Stomach (tissue), 9 donors: Measurements from ENCODE around the gene MINAR1. TPM values are rescaled to one million over a fixed set of nuclear protein-coding genes. Genes with fewer than 3 reads are reported as not detected.

Experiments
- DNase-seq, 2 donors: peaks; one replicate each; pipeline versions ENCODE4 v3.0.0 to v3.0.0-alpha.2; 2013 to 2019
- H3K27ac ChIP-seq, 5 donors: fragments of 200-600 bp in 4 of 5; sonication (generic) in 4 of 5; one replicate each; pipeline ENCODE4 v1.5.1; 2013 to 2019; ENCODE audit warnings: mild to moderate bottlenecking in 1 of 5, moderate library complexity in 1 of 5
- H3K27me3 ChIP-seq, 3 donors: fragments of 200-600 bp; sonication (generic); one replicate each; pipeline ENCODE4 v1.5.1; 2017 to 2019; ENCODE audit warnings: mixed run types in 1 of 3
- H3K36me3 ChIP-seq, 4 donors: fragments of 200-600 bp; sonication (generic); 1 replicate in 3 of 4; 2 replicates in 1 of 4; pipeline ENCODE4 v1.5.1; 2016 to 2019
- H3K4me1 ChIP-seq, 4 donors: fragments of 200-600 bp; sonication (generic); one replicate each; pipeline ENCODE4 v1.5.1; 2016 to 2019
- H3K4me3 ChIP-seq, 4 donors: fragments of 200-600 bp; sonication (generic) in 3 of 4; one replicate each; pipeline ENCODE4 v1.5.1; 2016 to 2019; ENCODE audit warnings: mild to moderate bottlenecking in 1 of 4
- H3K9me3 ChIP-seq, 4 donors: fragments of 200-600 bp; sonication (generic); one replicate each; pipeline ENCODE4 v1.5.1; 2016 to 2019
- CTCF ChIP-seq, 7 experiments: fragments of 450-650 bp in 4 of 7; fragments of 200-600 bp in 3 of 7; sonication (generic) in 3 of 7; IDR thresholded peaks; one replicate each; pipeline ENCODE4 v1.5.1; 2016 to 2019; ENCODE audit warnings: antibody characterized with exemption in 7 of 7, control low read depth in 2 of 7, mild to moderate bottlenecking in 1 of 7
- EP300 ChIP-seq: sonication (generic); formaldehyde crosslinking; IDR thresholded peaks from one replicate; pipeline ENCODE4 v1.6.1; 2017; ENCODE audit warnings: antibody characterized with exemption
- POLR2A ChIP-seq, 4 donors: fragments of 450-650 bp; IDR thresholded peaks; one replicate each; pipeline ENCODE4 v1.6.1; 2016; ENCODE audit warnings: antibody characterized with exemption in 4 of 4, control low read depth in 2 of 4, mild to moderate bottlenecking in 1 of 4, moderate library complexity in 1 of 4
- POLR2AphosphoS5 ChIP-seq, 3 donors: sonication (generic); formaldehyde crosslinking; IDR thresholded peaks; one replicate each; pipeline ENCODE4 v1.6.1; 2016; ENCODE audit warnings: antibody characterized with exemption in 3 of 3
- WGBS, 5 donors: extraction: QIAGEN DNeasy Blood & Tissue Kit in 3 of 5; methylation state at CpG; one replicate each; pipeline versions ENCODE4 v1.1.5 to v1.1.7; 2013 to 2018; 5-methylcytosine and 5-hydroxymethylcytosine counted together
- intact Hi-C: fragments of 100-400 bp; cut with DNase I; formaldehyde crosslinking; loops from one replicate; pipeline ENCODE4 v1.15.1; 2023; ENCODE audit warnings: low total_unique reads
- polyA plus RNA-seq, 3 donors: library from polyadenylated mRNA; stranded (reverse); fragments of 200-250 nt; gene quantifications; one replicate each; pipeline ENCODE4 v1.2.3, GENCODE V29; 2013
- total RNA-seq, 5 donors: library from RNA; depleted of rRNA; stranded (reverse); fragments of >200 nt; gene quantifications; one replicate each; pipeline versions ENCODE4 v1.1.0 to v1.2.3, GENCODE V29; 2014 to 2016
- donor health status: healthy with polysubstance abuse.
- donor health status: Bipolar disorder and iron deficiency.
- donor health status: healthy.

MINAR1 gene
- total and polyA plus RNA-seq, 8 donors = 0.12 to 1.3 (median 0.25) TPM; not detected in 3

- no peaks in the 10 kb centered on the region for H3K36me3 ChIP-seq
- DNase-seq = no peak
- TF ChIP-seq POLR2AphosphoS5 (IDR thresholded peaks at IDR 0.05) (no peak), POLR2A (IDR thresholded peaks at IDR 0.05) (no peak), CTCF (IDR thresholded peaks at IDR 0.05) (no peak), EP300 (no peak)
- peaks cover 18 to 63% (median 41%) of the 10 kb centered on the region in 3 donors for H3K27me3 ChIP-seq
- intact Hi-C loops = no loop called here
- no peak overlapping the region for H3K4me3 ChIP-seq
- H3K4me1 ChIP-seq = peaks cover 9 to 26% (median 22%) of the 10 kb centered on the region in 4 donors
- H3K9me3 ChIP-seq = no peaks in the 10 kb centered on the region
- 58 to 71% (median 69%) methylated on average over 3 of the region's 3 CpGs for WGBS, 5 donors
- no peak overlapping the region for H3K27ac ChIP-seq
Measured at GRCh38 chr15:79434361-79434760, 2.2 kb downstream of the MINAR1 start.

- peaks cover 18 to 44% (median 24%) of the 10 kb centered on the region in 3 donors for H3K27me3 ChIP-seq
- no peak for DNase-seq
- no peak overlapping the region for H3K27ac ChIP-seq
- H3K4me3 ChIP-seq = no peak overlapping the region
- no peak for TF ChIP-seq POLR2AphosphoS5 (IDR thresholded peaks at IDR 0.05)
- TF ChIP-seq CTCF (IDR thresholded peaks at IDR 0.05) = no peak
- TF ChIP-seq POLR2A (IDR thresholded peaks at IDR 0.05) = no peak
- no peak for TF ChIP-seq EP300
- intact Hi-C loops = no loop called here
- no peaks in the 10 kb centered on the region for H3K9me3 ChIP-seq
- no peaks in the 10 kb centered on the region for H3K36me3 ChIP-seq
- peaks cover 9 to 19% (median 17%) of the 10 kb centered on the region in 4 donors for H3K4me1 ChIP-seq
- 65 to 82% (median 73%) methylated on average over 8 of the region's 8 CpGs for WGBS, 5 donors
Measured at GRCh38 chr15:79436037-79436780, 4.1 kb downstream of the MINAR1 start.

GRCh38 chr15:79437275-79438000 lies 5.3 kb downstream of the MINAR1 start:
- H3K27me3 ChIP-seq = peaks cover 6 to 32% (median 12%) of the 10 kb centered on the region in 3 donors
- WGBS, 5 donors = 85 to 97% (median 88%) methylated on average over 1 to 2 of the region's 2 CpGs; no CpG with 5 or more reads in 1 of the 5 donors

More at GRCh38 chr15:79437275-79438000, 5.3 kb downstream of the MINAR1 start:
- Histone ChIP-seq H3K9me3 (no peaks in the 10 kb centered on the region), H3K36me3 (no peaks in the 10 kb centered on the region), H3K27ac (no peak overlapping the region), H3K4me3 (no peak overlapping the region), H3K4me1 (peaks cover 3 to 7% (median 5%) of the 10 kb centered on the region in 4 donors)
- intact Hi-C loops = no loop called here
- DNase-seq = no peak
- TF ChIP-seq POLR2A (IDR thresholded peaks at IDR 0.05) = no peak
- no peak for TF ChIP-seq CTCF (IDR thresholded peaks at IDR 0.05)
- TF ChIP-seq EP300 = no peak
- TF ChIP-seq POLR2AphosphoS5 (IDR thresholded peaks at IDR 0.05) = no peak
